Upper lobe of left lung (tissue), 4 donors: ENCODE measurements around the gene ZNF433.

Source experiments
- POLR2A ChIP-seq, 4 donors: fragments of 450-650 bp; IDR thresholded peaks; one replicate each; pipeline ENCODE4 v1.5.1; 2016 to 2017; ENCODE audit warnings: antibody characterized with exemption in 4 of 4, mild to moderate bottlenecking in 2 of 4
- TF ChIP-seq, protein P1 (sequence below), 6 experiments: fragments of 450-650 bp in 4 of 6; fragments of 200-600 bp in 2 of 6; sonication (generic) in 2 of 6; IDR thresholded peaks; one replicate each; pipeline ENCODE4 v1.5.1; 2016 to 2019; ENCODE audit warnings: antibody characterized with exemption in 6 of 6

GRCh38 chr19:11971041-11971440 lies 64.4 kb downstream of the ZNF433 start:
- TF ChIP-seq, protein P1, sequence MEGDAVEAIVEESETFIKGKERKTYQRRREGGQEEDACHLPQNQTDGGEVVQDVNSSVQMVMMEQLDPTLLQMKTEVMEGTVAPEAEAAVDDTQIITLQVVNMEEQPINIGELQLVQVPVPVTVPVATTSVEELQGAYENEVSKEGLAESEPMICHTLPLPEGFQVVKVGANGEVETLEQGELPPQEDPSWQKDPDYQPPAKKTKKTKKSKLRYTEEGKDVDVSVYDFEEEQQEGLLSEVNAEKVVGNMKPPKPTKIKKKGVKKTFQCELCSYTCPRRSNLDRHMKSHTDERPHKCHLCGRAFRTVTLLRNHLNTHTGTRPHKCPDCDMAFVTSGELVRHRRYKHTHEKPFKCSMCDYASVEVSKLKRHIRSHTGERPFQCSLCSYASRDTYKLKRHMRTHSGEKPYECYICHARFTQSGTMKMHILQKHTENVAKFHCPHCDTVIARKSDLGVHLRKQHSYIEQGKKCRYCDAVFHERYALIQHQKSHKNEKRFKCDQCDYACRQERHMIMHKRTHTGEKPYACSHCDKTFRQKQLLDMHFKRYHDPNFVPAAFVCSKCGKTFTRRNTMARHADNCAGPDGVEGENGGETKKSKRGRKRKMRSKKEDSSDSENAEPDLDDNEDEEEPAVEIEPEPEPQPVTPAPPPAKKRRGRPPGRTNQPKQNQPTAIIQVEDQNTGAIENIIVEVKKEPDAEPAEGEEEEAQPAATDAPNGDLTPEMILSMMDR (IDR thresholded peaks at IDR 0.05) = no peak
- TF ChIP-seq POLR2A (IDR thresholded peaks at IDR 0.05) = no peak
